Neuronal stem cell (in vitro differentiated cells): ENCODE data around the gene LAG3.

Experiments
- DNase-seq: peaks from one replicate; pipeline ENCODE4 v3.0.0-alpha.2; 2013; ENCODE audit warnings: low spot score
- H2AFZ ChIP-seq: one replicate; pipeline ENCODE4 v1.6.1; 2013; ENCODE audit warnings: mild to moderate bottlenecking, low read length, inconsistent platforms
- H2AK5ac ChIP-seq: 2 replicates; pipeline ENCODE4 v1.6.1; 2013; ENCODE audit warnings: low read depth, mild to moderate bottlenecking, inconsistent platforms, low read length, moderate library complexity, mixed read lengths
- H2BK120ac ChIP-seq: 2 replicates; pipeline ENCODE4 v1.6.1; 2013; ENCODE audit warnings: low read depth, mild to moderate bottlenecking, inconsistent platforms, low read length, moderate library complexity, mixed read lengths
- H2BK12ac ChIP-seq: one replicate; pipeline ENCODE4 v1.6.1; 2013; ENCODE audit warnings: low read length, inconsistent platforms
- H2BK15ac ChIP-seq: 2 replicates; pipeline ENCODE4 v1.6.1; 2013; ENCODE audit warnings: mild to moderate bottlenecking, low read length, inconsistent platforms, mixed read lengths
- H2BK5ac ChIP-seq: one replicate; pipeline ENCODE4 v1.6.1; 2013; ENCODE audit warnings: inconsistent platforms, mild to moderate bottlenecking, low read length, moderate library complexity
- H3K14ac ChIP-seq: one replicate; pipeline ENCODE4 v1.6.1; 2013; ENCODE audit warnings: low read length, inconsistent platforms
- H3K18ac ChIP-seq: 2 replicates; pipeline ENCODE4 v1.6.1; 2013; ENCODE audit warnings: low read length, inconsistent platforms
- H3K23ac ChIP-seq: 2 replicates; pipeline ENCODE4 v1.6.1; 2013; ENCODE audit warnings: low read depth, mild to moderate bottlenecking, mixed read lengths, low read length, inconsistent platforms; ENCODE audit not compliant: poor library complexity
- H3K27ac ChIP-seq: replicated peaks from 3 replicates; pipeline ENCODE4 v1.5.1; 2013; ENCODE audit warnings: low read length, inconsistent platforms
- H3K27me3 ChIP-seq, 3 experiments: 2 replicates each; pipeline ENCODE4 v1.6.1; 2013; ENCODE audit warnings: low read length in 3 of 3, mild to moderate bottlenecking in 2 of 3, inconsistent platforms in 1 of 3, low read depth in 1 of 3, mixed read lengths in 1 of 3, moderate library complexity in 1 of 3; ENCODE audit not compliant: control insufficient read depth in 3 of 3, insufficient read depth in 3 of 3
- H3K36me3 ChIP-seq, 2 donors: replicated peaks in 1 of 2; 2 replicates each; pipeline ENCODE4 v1.6.1; 2013; ENCODE audit warnings: low read length in 2 of 2; ENCODE audit not compliant: control insufficient read depth in 2 of 2, insufficient read depth in 2 of 2
- H3K4ac ChIP-seq: 2 replicates; pipeline ENCODE4 v1.6.1; 2013; ENCODE audit warnings: inconsistent platforms, mild to moderate bottlenecking, low read length, moderate library complexity
- H3K4me1 ChIP-seq, 2 donors: 1 replicate in 1 of 2; 2 replicates in 1 of 2; pipeline ENCODE4 v1.6.1; 2013; ENCODE audit warnings: low read length in 2 of 2, low read depth in 1 of 2; ENCODE audit not compliant: control insufficient read depth in 2 of 2, insufficient read depth in 1 of 2
- H3K4me2 ChIP-seq: one replicate; pipeline ENCODE4 v1.6.1; 2013; ENCODE audit warnings: mild to moderate bottlenecking, low read length, inconsistent platforms; ENCODE audit not compliant: insufficient read depth, poor library complexity, severe bottlenecking
- H3K4me3 ChIP-seq, 2 donors: 2 replicates each; pipeline ENCODE4 v1.5.1; 2013; ENCODE audit warnings: low read length in 2 of 2, mild to moderate bottlenecking in 2 of 2, inconsistent platforms in 1 of 2, moderate library complexity in 1 of 2
- H3K79me1 ChIP-seq: one replicate; pipeline ENCODE4 v1.6.1; 2013; ENCODE audit warnings: low read depth, mild to moderate bottlenecking, inconsistent platforms, low read length, moderate library complexity
- H3K9ac ChIP-seq: one replicate; pipeline ENCODE4 v1.6.1; 2013; ENCODE audit warnings: mild to moderate bottlenecking, low read depth, low read length, inconsistent platforms; ENCODE audit not compliant: poor library complexity
- H3K9me3 ChIP-seq, 2 donors: replicated peaks in 1 of 2; 2 replicates each; pipeline versions ENCODE3 to v1.6.1; 2013; ENCODE audit warnings: low read length in 2 of 2, mild to moderate bottlenecking in 2 of 2, inconsistent platforms in 1 of 2, low read depth in 1 of 2, mixed read lengths in 1 of 2, moderate library complexity in 1 of 2; ENCODE audit not compliant: control insufficient read depth in 2 of 2, insufficient read depth in 1 of 2
- H4K8ac ChIP-seq: one replicate; pipeline ENCODE4 v1.6.1; 2013; ENCODE audit warnings: low read depth, mild to moderate bottlenecking, inconsistent platforms, low read length, moderate library complexity
- H4K91ac ChIP-seq: one replicate; pipeline ENCODE4 v1.6.1; 2013; ENCODE audit warnings: low read length, low read depth, mild to moderate bottlenecking, inconsistent platforms; ENCODE audit not compliant: poor library complexity
- WGBS, 2 donors: extraction: QIAGEN DNeasy Blood & Tissue Kit; methylation state at CpG; one replicate each; pipeline ENCODE4 v1.1.7; 2013; ENCODE audit warnings: missing lambda C conversion rate in 2 of 2, mixed read lengths in 1 of 2; ENCODE audit not compliant: insufficient read length in 2 of 2, insufficient replicate concordance in 1 of 2; ENCODE audit errors: extremely low coverage in 2 of 2; 5-methylcytosine and 5-hydroxymethylcytosine counted together

LAG3 gene

DNA sequence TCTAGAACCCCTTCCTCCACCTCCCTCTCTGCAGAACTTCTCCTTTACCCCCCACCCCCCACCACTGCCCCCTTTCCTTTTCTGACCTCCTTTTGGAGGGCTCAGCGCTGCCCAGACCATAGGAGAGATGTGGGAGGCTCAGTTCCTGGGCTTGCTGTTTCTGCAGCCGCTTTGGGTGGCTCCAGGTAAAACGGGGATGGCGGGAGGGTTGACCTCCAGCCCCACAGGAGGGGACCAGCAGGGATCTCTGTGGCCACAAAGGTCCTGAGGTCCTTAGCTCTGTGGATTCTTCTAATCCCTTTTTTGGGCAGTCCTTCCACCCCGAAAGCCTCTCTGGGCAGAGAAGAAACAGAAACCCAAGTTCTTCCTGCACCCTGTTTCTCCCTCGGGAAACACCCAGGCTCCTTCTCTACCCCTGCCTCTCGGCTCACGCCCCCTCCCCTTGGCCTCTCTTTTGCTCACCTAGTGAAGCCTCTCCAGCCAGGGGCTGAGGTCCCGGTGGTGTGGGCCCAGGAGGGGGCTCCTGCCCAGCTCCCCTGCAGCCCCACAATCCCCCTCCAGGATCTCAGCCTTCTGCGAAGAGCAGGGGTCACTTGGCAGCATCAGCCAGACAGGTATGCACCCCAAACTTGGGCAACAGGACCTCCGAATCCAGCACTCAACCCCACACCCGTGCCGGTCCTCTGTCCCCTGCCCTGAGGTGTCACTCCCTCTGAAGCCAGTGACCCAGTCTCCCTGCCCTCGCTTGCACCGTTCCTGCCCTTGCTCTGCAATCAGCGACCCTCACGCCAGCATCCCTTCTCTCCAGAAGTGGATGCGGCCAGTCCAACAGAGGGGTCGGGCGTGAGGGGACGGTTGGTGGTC, 638 bp downstream of the LAG3 start:
- peaks cover 0 to 2% of the 10 kb centered on the region in 2 donors for H3K9me3 ChIP-seq
- H2BK15ac ChIP-seq: no peak overlapping the region
- peak overlapping the region; percentile 9 for H2BK5ac ChIP-seq
- H3K4me1 ChIP-seq: peaks cover 26 to 39% of the 10 kb centered on the region in 2 donors
- H3K9ac ChIP-seq: peak overlapping the region; percentile 82
- H3K36me3 ChIP-seq: peaks cover 38 to 81% of the 10 kb centered on the region in 2 donors
- no peak overlapping the region for H2BK120ac ChIP-seq
- no peak overlapping the region for H2AFZ ChIP-seq
- no peak overlapping the region for H3K4ac ChIP-seq
- DNase-seq: no peak
- peaks cover 8% of the 10 kb centered on the region for H3K79me1 ChIP-seq
- WGBS, 2 donors: no CpG with 5 or more reads among the region's 21 CpGs
- H3K23ac ChIP-seq: peak overlapping the region; percentile 66
- H4K91ac ChIP-seq: no peak overlapping the region
- H3K27me3 ChIP-seq: peaks cover 0 to 2% (median 0%) of the 10 kb centered on the region in 3 experiments
- peak overlapping the region; percentile 35 for H3K4me2 ChIP-seq
- peak overlapping the region; percentile 82 for H3K18ac ChIP-seq
- no peak overlapping the region for H4K8ac ChIP-seq
- H3K27ac ChIP-seq: no peak overlapping the region
- H3K4me3 ChIP-seq: no peak overlapping the region
- H3K14ac ChIP-seq: no peak overlapping the region
- H2BK12ac ChIP-seq: peak overlapping the region; percentile 47
- H2AK5ac ChIP-seq: peak overlapping the region; percentile 69

DNA sequence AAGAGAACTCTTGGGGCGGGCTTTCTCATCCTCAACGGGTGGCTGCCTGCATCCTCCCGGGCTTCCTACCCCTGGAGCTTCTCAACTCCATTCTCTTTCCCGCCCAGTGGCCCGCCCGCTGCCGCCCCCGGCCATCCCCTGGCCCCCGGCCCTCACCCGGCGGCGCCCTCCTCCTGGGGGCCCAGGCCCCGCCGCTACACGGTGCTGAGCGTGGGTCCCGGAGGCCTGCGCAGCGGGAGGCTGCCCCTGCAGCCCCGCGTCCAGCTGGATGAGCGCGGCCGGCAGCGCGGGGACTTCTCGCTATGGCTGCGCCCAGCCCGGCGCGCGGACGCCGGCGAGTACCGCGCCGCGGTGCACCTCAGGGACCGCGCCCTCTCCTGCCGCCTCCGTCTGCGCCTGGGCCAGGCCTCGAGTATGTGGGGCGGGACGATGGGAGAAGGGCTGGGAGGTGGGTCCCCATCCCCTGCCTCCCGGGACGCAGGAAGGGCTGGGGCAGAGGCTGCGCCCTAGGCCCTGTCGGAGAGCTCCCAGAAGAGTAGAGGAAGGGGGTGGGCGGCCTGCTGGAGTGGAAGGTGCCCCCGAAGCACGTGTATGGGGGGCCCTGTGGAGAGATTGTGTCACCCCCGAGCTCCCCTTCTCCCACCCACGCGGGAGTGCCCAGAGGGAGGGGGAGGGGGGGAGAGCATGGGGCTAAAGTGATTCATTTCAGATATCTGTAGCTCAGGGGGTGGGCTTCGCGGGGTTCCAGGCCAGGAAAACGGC, 1.5 kb downstream of the LAG3 start:
- H3K4me1 ChIP-seq: peaks cover 28 to 46% of the 10 kb centered on the region in 2 donors
- H2AFZ ChIP-seq: no peak overlapping the region
- H3K4me2 ChIP-seq: peak overlapping the region; percentile 35
- WGBS, 2 donors: no CpG with 5 or more reads among the region's 60 CpGs
- H2BK5ac ChIP-seq: peak overlapping the region; percentile 9
- no peak overlapping the region for H4K8ac ChIP-seq
- no peak overlapping the region for H4K91ac ChIP-seq
- peak overlapping the region; percentile 67 for H3K9ac ChIP-seq
- peaks cover 8% of the 10 kb centered on the region for H3K79me1 ChIP-seq
- H3K14ac ChIP-seq: no peak overlapping the region
- H3K18ac ChIP-seq: peak overlapping the region; percentile 13
- DNase-seq: no peak
- peaks cover 0 to 2% (median 0%) of the 10 kb centered on the region in 3 experiments for H3K27me3 ChIP-seq
- peaks cover 38 to 73% of the 10 kb centered on the region in 2 donors for H3K36me3 ChIP-seq
- no peak overlapping the region for H3K27ac ChIP-seq
- H3K4ac ChIP-seq: no peak overlapping the region
- H2BK12ac ChIP-seq: peak overlapping the region; percentile 47
- H3K9me3 ChIP-seq: peaks cover 0 to 2% of the 10 kb centered on the region in 2 donors
- H2BK15ac ChIP-seq: peak overlapping the region; percentile 70
- no peak overlapping the region for H3K23ac ChIP-seq
- peak overlapping the region; percentile 51 for H2AK5ac ChIP-seq
- no peak overlapping the region for H3K4me3 ChIP-seq
- no peak overlapping the region for H2BK120ac ChIP-seq

DNA sequence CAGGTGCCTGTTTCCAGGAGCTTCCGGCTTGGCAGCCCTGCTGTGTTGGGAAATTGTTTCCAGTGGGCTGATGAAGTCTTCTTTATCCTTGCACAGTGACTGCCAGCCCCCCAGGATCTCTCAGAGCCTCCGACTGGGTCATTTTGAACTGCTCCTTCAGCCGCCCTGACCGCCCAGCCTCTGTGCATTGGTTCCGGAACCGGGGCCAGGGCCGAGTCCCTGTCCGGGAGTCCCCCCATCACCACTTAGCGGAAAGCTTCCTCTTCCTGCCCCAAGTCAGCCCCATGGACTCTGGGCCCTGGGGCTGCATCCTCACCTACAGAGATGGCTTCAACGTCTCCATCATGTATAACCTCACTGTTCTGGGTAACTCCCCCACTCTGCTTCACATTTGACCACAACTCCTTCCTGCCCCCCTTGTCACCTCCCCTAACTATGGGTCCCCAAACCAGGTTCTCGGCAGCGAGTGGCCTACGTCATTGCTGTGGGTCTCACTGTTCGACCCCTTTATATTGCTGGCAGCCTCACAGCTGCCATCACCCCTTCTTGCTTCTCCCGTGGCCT, 2.3 kb downstream of the LAG3 start:
- H3K4ac ChIP-seq: no peak overlapping the region
- H4K91ac ChIP-seq: no peak overlapping the region
- H3K9me3 ChIP-seq: peaks cover 0 to 2% of the 10 kb centered on the region in 2 donors
- no peak overlapping the region for H3K27ac ChIP-seq
- peak overlapping the region; percentile 2 for H2BK5ac ChIP-seq
- H3K4me2 ChIP-seq: no peak overlapping the region
- H2BK120ac ChIP-seq: no peak overlapping the region
- no CpG with 5 or more reads among the region's 15 CpGs for WGBS, 2 donors
- H3K79me1 ChIP-seq: peaks cover 5% of the 10 kb centered on the region
- no peak for DNase-seq
- no peak overlapping the region for H3K14ac ChIP-seq
- no peak overlapping the region for H4K8ac ChIP-seq
- no peak overlapping the region for H2BK12ac ChIP-seq
- H3K9ac ChIP-seq: no peak overlapping the region
- no peak overlapping the region for H2AFZ ChIP-seq
- H3K36me3 ChIP-seq: peaks cover 34 to 68% of the 10 kb centered on the region in 2 donors
- H2AK5ac ChIP-seq: no peak overlapping the region
- H2BK15ac ChIP-seq: peak overlapping the region; percentile 70
- no peak overlapping the region for H3K23ac ChIP-seq
- H3K18ac ChIP-seq: no peak overlapping the region
- H3K4me1 ChIP-seq: peaks cover 25 to 47% of the 10 kb centered on the region in 2 donors
- H3K27me3 ChIP-seq: peaks cover 0 to 2% (median 0%) of the 10 kb centered on the region in 3 experiments
- no peak overlapping the region for H3K4me3 ChIP-seq
